Right lobe of liver (tissue), 6 donors: ENCODE results near the gene CLCN4. TPM values are rescaled to one million over a fixed set of nuclear protein-coding genes. Genes with fewer than 3 reads are reported as not detected.

Experiments used
- ATAC-seq, 4 donors: fragments of 200-7000 bp; cut with Tn5 transposase; one replicate each; pipeline ENCODE4 v1.9.1; 2020; ENCODE audit warnings: mild to moderate bottlenecking in 4 of 4, moderate library complexity in 4 of 4
- DNase-seq, 3 donors: peaks; one replicate each; pipeline ENCODE4 v3.0.0-alpha.2; 2020
- H3K27ac ChIP-seq, 3 donors: fragments of 200-600 bp; one replicate each; pipeline ENCODE4 v1.8.0; 2022
- H3K27me3 ChIP-seq, 2 donors: fragments of 200-600 bp; one replicate each; pipeline ENCODE4 v1.8.0; 2022
- H3K36me3 ChIP-seq, 4 donors: fragments of 200-600 bp; sonication (generic) in 1 of 4; one replicate each; pipeline versions ENCODE4 v1.5.1 to v1.8.0; 2017 to 2022; ENCODE audit warnings: control low read depth in 1 of 4
- H3K4me1 ChIP-seq, 4 donors: fragments of 200-600 bp; sonication (generic) in 1 of 4; one replicate each; pipeline versions ENCODE4 v1.5.1 to v1.8.0; 2017 to 2022; ENCODE audit warnings: control low read depth in 1 of 4
- H3K4me3 ChIP-seq, 3 donors: fragments of 200-600 bp; one replicate each; pipeline ENCODE4 v1.8.0; 2022
- H3K9me3 ChIP-seq, 4 donors: fragments of 200-600 bp; sonication (generic) in 1 of 4; one replicate each; pipeline versions ENCODE4 v1.5.1 to v1.8.0; 2017 to 2022; ENCODE audit warnings: control low read depth in 1 of 4
- POLR2A ChIP-seq: fragments of 450-650 bp; IDR thresholded peaks from one replicate; pipeline ENCODE4 v1.6.1; 2017; ENCODE audit warnings: antibody characterized with exemption, mild to moderate bottlenecking
- WGBS: methylation state at CpG from one replicate; pipeline ENCODE4 v1.1.6; 2018; ENCODE audit warnings: low coverage, low lambda C conversion rate; ENCODE audit not compliant: insufficient coverage; ENCODE audit errors: missing lambda C conversion rate; 5-methylcytosine and 5-hydroxymethylcytosine counted together
- intact Hi-C, 2 donors: fragments of 100-400 bp; cut with DNase I; formaldehyde crosslinking; loops; one replicate each; pipeline versions ENCODE4 v1.11.2 to v1.14.1; 2022
- total RNA-seq, 6 experiments: library from RNA; depleted of rRNA in 2 of 6; stranded (reverse); fragments of >200 nt in 2 of 6; fragmentation: NEBNext Ultra II Directional in 3 of 6; extraction: Animal tissue kit (Norgen Biotek cat#: 25700) in 3 of 6; gene quantifications; one replicate each; pipeline versions ENCODE4 v1.1.0 to v1.2.4, GENCODE V29; 2016 to 2023
- TF ChIP-seq, protein P1 (sequence below), 4 donors: fragments of 200-600 bp in 3 of 4; fragments of 450-650 bp in 1 of 4; IDR thresholded peaks; one replicate each; pipeline versions ENCODE4 v1.5.1 to v1.8.0; 2016 to 2022; ENCODE audit warnings: antibody characterized with exemption in 4 of 4, mild to moderate bottlenecking in 2 of 4
- donor health status: DM: no; HTN: yes; CAD: no.
- donor health status: DM: no; HTN: no; CAD: no.
- donor health status: DM: no; HTN: no; CAD: no.
- donor health status: DM: no; HTN: yes; CAD: no.
- donor health status: DM: no; HTN: yes; CAD: no.

CLCN4 gene
- total RNA-seq, 6 experiments from 2014 or later, result 3.5 to 5.5 (median 4.0) TPM

DNA sequence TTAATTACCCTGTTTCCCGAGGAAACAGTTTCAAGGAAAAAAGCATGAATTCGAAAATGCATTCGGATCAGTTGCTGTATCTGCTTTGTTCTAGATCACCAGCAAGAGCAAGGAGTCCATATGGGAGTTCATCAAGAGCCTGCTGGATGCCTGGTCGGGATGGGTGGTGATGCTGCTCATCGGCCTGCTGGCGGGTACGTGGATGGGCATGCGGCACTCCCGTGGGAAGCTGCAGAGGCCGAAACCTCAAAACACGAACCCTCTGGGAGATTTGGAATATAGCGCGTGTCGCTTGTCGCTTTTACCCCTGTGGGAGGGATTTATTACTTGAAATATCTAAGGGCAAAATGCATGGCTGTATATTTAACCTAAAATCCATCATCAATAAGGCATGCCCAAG lies 30.6 kb downstream of the CLCN4 start:
- intact Hi-C loops, result loop anchor here (10.0 kb wide), 1 partner anchor 947 kb away; no protein-coding TSS in a partner anchor
- no peak for TF ChIP-seq POLR2A
- TF ChIP-seq, protein P1, sequence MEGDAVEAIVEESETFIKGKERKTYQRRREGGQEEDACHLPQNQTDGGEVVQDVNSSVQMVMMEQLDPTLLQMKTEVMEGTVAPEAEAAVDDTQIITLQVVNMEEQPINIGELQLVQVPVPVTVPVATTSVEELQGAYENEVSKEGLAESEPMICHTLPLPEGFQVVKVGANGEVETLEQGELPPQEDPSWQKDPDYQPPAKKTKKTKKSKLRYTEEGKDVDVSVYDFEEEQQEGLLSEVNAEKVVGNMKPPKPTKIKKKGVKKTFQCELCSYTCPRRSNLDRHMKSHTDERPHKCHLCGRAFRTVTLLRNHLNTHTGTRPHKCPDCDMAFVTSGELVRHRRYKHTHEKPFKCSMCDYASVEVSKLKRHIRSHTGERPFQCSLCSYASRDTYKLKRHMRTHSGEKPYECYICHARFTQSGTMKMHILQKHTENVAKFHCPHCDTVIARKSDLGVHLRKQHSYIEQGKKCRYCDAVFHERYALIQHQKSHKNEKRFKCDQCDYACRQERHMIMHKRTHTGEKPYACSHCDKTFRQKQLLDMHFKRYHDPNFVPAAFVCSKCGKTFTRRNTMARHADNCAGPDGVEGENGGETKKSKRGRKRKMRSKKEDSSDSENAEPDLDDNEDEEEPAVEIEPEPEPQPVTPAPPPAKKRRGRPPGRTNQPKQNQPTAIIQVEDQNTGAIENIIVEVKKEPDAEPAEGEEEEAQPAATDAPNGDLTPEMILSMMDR (IDR thresholded peaks at IDR 0.05), result no peak

DNA sequence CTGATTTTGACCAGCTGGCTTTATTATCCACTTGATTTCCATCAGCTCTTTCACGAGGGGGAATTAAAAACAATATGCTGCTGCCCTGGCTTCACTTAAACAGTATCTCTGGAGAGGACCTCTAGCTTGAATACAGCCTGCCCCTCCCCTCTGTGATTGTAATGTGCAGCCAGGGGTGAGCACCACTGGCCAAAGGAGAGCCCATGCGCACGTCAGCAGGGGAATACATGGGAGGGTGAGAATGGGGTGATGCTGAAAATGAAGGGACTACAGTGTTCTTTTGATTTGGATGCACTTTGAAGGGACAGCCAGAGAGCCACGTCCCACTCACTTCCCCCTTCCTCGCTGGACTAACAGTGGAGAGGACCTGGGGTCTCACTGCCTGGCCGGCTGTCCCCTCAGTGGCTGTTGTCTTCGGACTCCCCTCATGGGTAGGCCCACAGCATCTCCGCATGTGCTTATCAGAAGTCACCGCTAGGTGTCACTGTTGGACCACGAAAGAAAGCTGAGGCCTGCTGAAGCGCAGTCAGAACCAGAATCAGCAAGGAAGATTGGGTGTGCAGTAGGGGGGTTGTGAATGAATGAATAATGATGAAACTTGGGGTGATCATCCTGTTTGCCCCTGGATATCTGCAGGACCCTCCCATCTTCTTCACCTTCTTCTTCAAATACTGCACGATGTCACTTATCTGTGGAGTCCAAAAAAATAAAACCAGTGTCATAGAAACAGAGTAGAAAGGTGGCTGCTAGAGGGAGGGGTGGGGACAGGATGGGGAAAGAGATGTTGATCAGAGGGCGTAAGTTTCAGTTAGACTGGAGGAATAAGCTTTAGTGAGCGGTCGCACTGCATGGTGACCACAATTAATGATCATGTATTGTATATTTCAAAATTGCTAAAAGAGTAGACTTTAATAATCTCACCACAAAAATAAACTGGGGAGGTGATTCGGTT lies 32.8 kb downstream of the CLCN4 start:
- H3K27me3 ChIP-seq, result no peaks in the 10 kb centered on the region
- H3K27ac ChIP-seq, result peak overlapping the region in 1 of 3 donors; percentile 10
- no peak overlapping the region for H3K4me3 ChIP-seq
- H3K9me3 ChIP-seq, result no peaks in the 10 kb centered on the region
- DNase-seq (peak; percentile 65 to 73 (median 66)), ATAC-seq (peak; percentile 87 to 94 (median 94))
- intact Hi-C loops, result loop anchor here (10.0 kb wide), 1 partner anchor 945 kb away; no protein-coding TSS in a partner anchor
- peaks cover 0 to 3% (median 0%) of the 10 kb centered on the region in 4 donors for H3K4me1 ChIP-seq
- WGBS, result 27% methylated on average over 13 of the region's 16 CpGs
- TF ChIP-seq, protein P1 (IDR thresholded peaks at IDR 0.05), result peak; percentile 78 to 87 (median 82)
- no peak for TF ChIP-seq POLR2A
- H3K36me3 ChIP-seq, result no peaks in the 10 kb centered on the region

More for the DNA sequence above, 30.6 kb downstream of the CLCN4 start:
- Histone ChIP-seq H3K27me3 (no peaks in the 10 kb centered on the region), H3K36me3 (no peaks in the 10 kb centered on the region), H3K4me3 (no peak overlapping the region), H3K9me3 (no peaks in the 10 kb centered on the region), H3K27ac (no peak overlapping the region), H3K4me1 (peaks cover 0 to 3% (median 0%) of the 10 kb centered on the region in 4 donors)
- DNase-seq (no peak), ATAC-seq (no peak)
- WGBS, result 60% methylated on average over 6 of the region's 15 CpGs

DNA sequence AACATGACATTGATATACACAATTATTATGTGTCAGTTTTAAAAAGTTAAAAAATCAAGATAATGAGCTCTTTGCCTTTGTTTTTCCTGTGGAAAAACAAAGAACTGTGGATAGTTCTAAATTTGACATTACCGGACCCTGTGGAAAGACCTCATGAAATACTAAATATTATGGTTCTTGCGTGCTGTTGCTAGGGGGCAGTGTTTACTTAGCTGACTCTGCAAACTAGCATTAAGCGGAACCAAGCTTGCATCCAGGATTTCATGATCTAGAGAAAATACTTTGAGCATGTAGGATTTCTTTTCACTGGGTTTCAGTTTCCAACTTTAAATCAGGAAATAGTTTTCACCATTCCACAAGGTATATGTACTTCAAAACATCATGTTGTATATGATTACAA lies 33.6 kb downstream of the CLCN4 start:
- WGBS, result 0% methylated on average over 3 of the region's 3 CpGs
- no peak for TF ChIP-seq POLR2A
- TF ChIP-seq, protein P1 (IDR thresholded peaks at IDR 0.05), result peak; percentile 31 to 49 (median 49)
- peak; percentile 51 to 88 (median 78) for ATAC-seq
- no peaks in the 10 kb centered on the region for H3K27me3 ChIP-seq
- no peak for DNase-seq
- intact Hi-C loops, result no loop called here
- H3K36me3 ChIP-seq, result no peaks in the 10 kb centered on the region
- H3K4me3 ChIP-seq, result no peak overlapping the region
- H3K4me1 ChIP-seq, result peaks cover 0 to 3% (median 0%) of the 10 kb centered on the region in 4 donors
- no peak overlapping the region for H3K27ac ChIP-seq
- no peaks in the 10 kb centered on the region for H3K9me3 ChIP-seq

DNA sequence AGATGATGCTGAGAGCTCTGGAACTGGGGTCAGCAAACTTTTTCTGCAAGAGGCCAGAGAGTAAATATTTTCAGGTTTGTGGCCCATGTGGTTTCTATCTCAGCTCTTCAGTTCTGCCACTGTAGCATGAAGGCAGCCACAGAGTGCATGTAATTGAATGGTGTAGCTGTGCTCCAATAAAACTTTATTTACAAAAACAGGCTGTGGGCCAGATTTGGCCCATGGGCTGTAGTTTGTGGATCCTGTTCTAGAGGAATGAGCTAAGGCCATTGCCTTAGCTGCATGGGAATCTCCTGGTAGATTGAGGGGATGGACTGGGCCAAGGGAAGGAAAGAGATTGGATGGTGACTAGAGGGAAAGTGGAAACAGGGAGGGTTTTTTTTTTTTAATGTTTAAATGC lies 36.8 kb downstream of the CLCN4 start:
- H3K27me3 ChIP-seq, result no peaks in the 10 kb centered on the region
- H3K4me1 ChIP-seq, result peaks cover 0 to 3% (median 0%) of the 10 kb centered on the region in 4 donors
- no peak for DNase-seq
- peaks cover 0 to 3% (median 0%) of the 10 kb centered on the region in 4 donors for H3K9me3 ChIP-seq
- no peak overlapping the region for H3K27ac ChIP-seq
- intact Hi-C loops, result no loop called here
- H3K36me3 ChIP-seq, result no peaks in the 10 kb centered on the region
- no peak for TF ChIP-seq POLR2A
- TF ChIP-seq, protein P1 (IDR thresholded peaks at IDR 0.05), result no peak
- no peak overlapping the region for H3K4me3 ChIP-seq
- no peak for ATAC-seq
